Heart right ventricle (tissue), 16 donors: ENCODE results near the gene KIF6. TPM values are rescaled to one million over a fixed set of nuclear protein-coding genes. Genes with fewer than 3 reads are reported as not detected.

Experiments
- ATAC-seq, 8 donors: fragments of 200-7000 bp; cut with Tn5 transposase; one replicate each; pipeline ENCODE4 v1.9.1; 2020; ENCODE audit warnings: mild to moderate bottlenecking in 8 of 8, moderate library complexity in 8 of 8, moderate number of reproducible peaks in 1 of 8
- DNase-seq, 2 donors: peaks; one replicate each; pipeline ENCODE4 v3.0.0-alpha.2; 2020
- H3K27ac ChIP-seq, 10 donors: fragments of 200-600 bp; sonication (generic) in 2 of 10; one replicate each; pipeline versions ENCODE4 v1.5.0 to v1.8.0; 2020 to 2022; ENCODE audit warnings: mild to moderate bottlenecking in 3 of 10
- H3K27me3 ChIP-seq, 7 donors: fragments of 200-600 bp; one replicate each; pipeline ENCODE4 v1.8.0; 2021 to 2022; ENCODE audit warnings: mild to moderate bottlenecking in 2 of 7
- H3K36me3 ChIP-seq, 9 donors: fragments of 200-600 bp; sonication (generic) in 1 of 9; one replicate each; pipeline versions ENCODE4 v1.5.0 to v1.8.0; 2020 to 2022; ENCODE audit warnings: mild to moderate bottlenecking in 2 of 9
- H3K4me1 ChIP-seq, 9 donors: fragments of 200-600 bp; sonication (generic) in 1 of 9; one replicate each; pipeline versions ENCODE4 v1.5.0 to v1.8.0; 2020 to 2022; ENCODE audit warnings: mild to moderate bottlenecking in 4 of 9
- H3K4me3 ChIP-seq, 10 donors: fragments of 200-600 bp; sonication (generic) in 2 of 10; one replicate each; pipeline versions ENCODE4 v1.5.0 to v1.8.0; 2020 to 2022; ENCODE audit warnings: mild to moderate bottlenecking in 7 of 10, moderate library complexity in 2 of 10
- H3K9me3 ChIP-seq, 11 donors: fragments of 200-600 bp in 10 of 11; sonication (generic) in 2 of 11; one replicate each; pipeline versions ENCODE4 v1.5.0 to v1.8.0; 2013 to 2022; ENCODE audit warnings: mild to moderate bottlenecking in 2 of 11, control low read depth in 1 of 11, moderate library complexity in 1 of 11
- WGBS, 2 donors: extraction: QIAGEN DNeasy Blood & Tissue Kit; methylation state at CpG; one replicate each; pipeline ENCODE4 v1.1.7; 2013; ENCODE audit warnings: inconsistent platforms in 1 of 2; 5-methylcytosine and 5-hydroxymethylcytosine counted together
- intact Hi-C, 10 donors: fragments of 100-400 bp; cut with DNase I; formaldehyde crosslinking; loops; one replicate each; pipeline versions ENCODE4 v1.11.1 to v1.14.2; 2022
- polyA plus RNA-seq, 2 donors: library from polyadenylated mRNA; stranded (reverse); fragments of 200-250 nt; gene quantifications; one replicate each; pipeline ENCODE4 v1.2.3, GENCODE V29; 2013
- total RNA-seq, 10 donors: library from RNA; stranded (reverse); fragmentation: NEBNext Ultra II Directional in 3 of 10; extraction: Animal tissue kit (Norgen Biotek cat#: 25700) in 3 of 10; gene quantifications; one replicate each; pipeline versions ENCODE4 v1.2.1 to v1.2.4, GENCODE V29; 2021 to 2023
- TF ChIP-seq, protein P1 (sequence below), 9 donors: fragments of 200-600 bp; sonication (generic) in 2 of 9; IDR thresholded peaks; one replicate each; pipeline versions ENCODE4 v1.5.0 to v1.8.0; 2021 to 2022; ENCODE audit warnings: antibody characterized with exemption in 9 of 9, mild to moderate bottlenecking in 5 of 9, moderate library complexity in 1 of 9
- donor health status: Arrhythmogenic right ventricular cardiomyopathy.
- donor health status: ischemic (EF 13 %, LVEDD 7.1; RV severe dilation, severe dysfunction).
- donor health status: healthy with polysubstance abuse.
- donor health status: DM: no; HTN: yes; CAD: no.
- donor health status: DM: no; HTN: no; CAD: no.
- donor health status: ischemic (EF 25% LVEDD 6.9; RV normal size, moderate dysfunction).
- donor health status: ischemic (EF 25% LVEDD 5.7; RV mildly dilated, moderate dysfunction).
- donor health status: healthy.
- donor health status: DM: yes; HTN: yes; CAD: no.
- donor health status: Ischemic cardiomyopathy.
- donor health status: ischemic (EF 35%, LVEDD 5.7; RV mildly dilated, moderate dysfunction).
- donor health status: nonischemic (EF 11% LVEDD 7.7; RV severe dilation, severe dysfunction).
- donor health status: DM: yes; HTN: yes; CAD: no.
- donor health status: PGD.
- donor health status: ischemic (EF 29% LVEDD 5.4; RV normal size, mild dysfunction).
- donor health status: nonischemic (EF 23%, LVEDD 6.1; RV moderate dilation, normal function).

The KIF6 gene
- total and polyA plus RNA-seq, 12 donors: 0.01 to 1.6 (median 0.45) TPM; not detected in 2

DNA sequence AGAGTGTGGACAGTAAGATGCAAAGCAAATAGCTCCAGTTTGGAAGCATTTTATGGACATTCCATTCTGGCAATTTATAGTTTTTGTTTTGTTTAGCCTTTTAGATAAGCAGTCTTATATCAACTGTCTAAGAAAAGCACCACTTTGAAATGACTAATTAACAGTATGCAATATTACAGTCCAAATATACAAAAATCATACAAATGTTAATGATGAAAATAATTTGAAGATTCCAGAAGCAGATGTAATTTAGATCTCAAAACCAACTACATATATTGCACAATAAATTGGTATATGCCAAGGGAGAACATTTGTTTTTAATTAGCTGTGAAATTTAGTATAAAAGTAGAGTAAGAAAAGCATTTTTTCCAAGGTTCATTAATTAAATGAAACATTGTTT lies 158.8 kb downstream of the KIF6 start:
- no peak overlapping the region for H3K27ac ChIP-seq
- H3K27me3 ChIP-seq: no peaks in the 10 kb centered on the region
- H3K4me3 ChIP-seq: no peak overlapping the region
- ATAC-seq (no peak), DNase-seq (no peak)
- TF ChIP-seq, protein P1, sequence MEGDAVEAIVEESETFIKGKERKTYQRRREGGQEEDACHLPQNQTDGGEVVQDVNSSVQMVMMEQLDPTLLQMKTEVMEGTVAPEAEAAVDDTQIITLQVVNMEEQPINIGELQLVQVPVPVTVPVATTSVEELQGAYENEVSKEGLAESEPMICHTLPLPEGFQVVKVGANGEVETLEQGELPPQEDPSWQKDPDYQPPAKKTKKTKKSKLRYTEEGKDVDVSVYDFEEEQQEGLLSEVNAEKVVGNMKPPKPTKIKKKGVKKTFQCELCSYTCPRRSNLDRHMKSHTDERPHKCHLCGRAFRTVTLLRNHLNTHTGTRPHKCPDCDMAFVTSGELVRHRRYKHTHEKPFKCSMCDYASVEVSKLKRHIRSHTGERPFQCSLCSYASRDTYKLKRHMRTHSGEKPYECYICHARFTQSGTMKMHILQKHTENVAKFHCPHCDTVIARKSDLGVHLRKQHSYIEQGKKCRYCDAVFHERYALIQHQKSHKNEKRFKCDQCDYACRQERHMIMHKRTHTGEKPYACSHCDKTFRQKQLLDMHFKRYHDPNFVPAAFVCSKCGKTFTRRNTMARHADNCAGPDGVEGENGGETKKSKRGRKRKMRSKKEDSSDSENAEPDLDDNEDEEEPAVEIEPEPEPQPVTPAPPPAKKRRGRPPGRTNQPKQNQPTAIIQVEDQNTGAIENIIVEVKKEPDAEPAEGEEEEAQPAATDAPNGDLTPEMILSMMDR (IDR thresholded peaks at IDR 0.05): no peak
- H3K9me3 ChIP-seq: no peaks in the 10 kb centered on the region
- intact Hi-C loops: no loop called here
- no peaks in the 10 kb centered on the region for H3K4me1 ChIP-seq
- no peaks in the 10 kb centered on the region for H3K36me3 ChIP-seq

DNA sequence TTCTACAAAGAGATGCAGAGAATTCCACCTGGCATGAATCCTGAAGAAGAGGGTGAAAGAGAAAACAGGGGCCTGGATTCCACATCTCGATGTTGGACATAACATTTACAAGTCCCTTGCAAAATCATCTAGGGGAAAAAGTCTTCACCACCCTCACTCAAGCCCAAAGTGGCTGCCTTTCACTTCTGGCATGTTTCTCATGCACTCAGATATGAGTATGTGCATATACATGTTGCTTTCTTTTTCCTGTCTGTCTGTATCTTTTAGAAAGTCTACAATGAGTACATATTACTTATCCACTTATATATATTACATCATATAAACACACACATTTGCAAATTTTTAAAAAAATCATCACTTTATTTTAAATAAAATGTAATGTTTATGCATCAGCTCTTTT lies 159.3 kb downstream of the KIF6 start:
- TF ChIP-seq, protein P1 (IDR thresholded peaks at IDR 0.05): no peak
- no peaks in the 10 kb centered on the region for H3K27me3 ChIP-seq
- DNase-seq (no peak), ATAC-seq (no peak)
- no peak overlapping the region for H3K4me3 ChIP-seq
- H3K27ac ChIP-seq: no peak overlapping the region
- H3K36me3 ChIP-seq: no peaks in the 10 kb centered on the region
- WGBS, 2 donors: 76 to 85% methylated on average over 1 of the region's 1 CpG
- no peaks in the 10 kb centered on the region for H3K9me3 ChIP-seq
- intact Hi-C loops: no loop called here
- no peaks in the 10 kb centered on the region for H3K4me1 ChIP-seq

DNA sequence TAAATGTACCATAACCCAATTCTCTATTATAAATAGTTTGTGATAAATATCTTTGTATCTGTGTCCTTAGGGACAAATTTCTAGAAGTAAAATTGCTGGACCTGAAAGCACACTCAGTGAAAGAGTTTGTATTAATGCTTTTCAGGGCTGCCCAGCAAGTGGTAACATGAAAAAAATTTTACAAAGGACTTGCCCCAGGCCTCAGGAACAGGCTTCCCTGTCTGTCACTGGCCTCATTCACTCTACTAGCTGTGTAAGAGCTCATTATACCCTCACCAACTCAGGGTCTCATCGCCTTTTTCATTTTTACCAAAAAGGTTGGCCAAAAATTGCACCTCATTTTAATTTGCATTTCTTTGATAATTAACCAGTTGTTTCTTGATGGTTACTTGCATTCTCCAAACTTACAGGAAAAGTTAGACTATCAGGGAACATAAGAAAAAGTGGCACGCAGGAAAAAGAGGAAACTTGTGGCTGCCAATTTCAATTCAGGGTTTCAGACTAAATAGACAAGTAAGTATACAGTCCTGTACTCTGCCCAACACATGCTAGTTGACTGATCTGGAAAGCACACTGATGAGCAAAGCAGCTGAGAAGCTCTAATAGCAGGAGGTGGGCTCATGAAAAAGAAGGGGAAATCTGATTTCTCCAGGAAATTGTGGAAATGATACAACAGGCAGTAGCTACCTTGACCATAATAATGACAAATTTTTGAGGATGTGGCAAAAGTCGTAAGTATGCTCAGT lies 161.5 kb downstream of the KIF6 start:
- no peak for DNase-seq
- ATAC-seq: no peak
- intact Hi-C loops: no loop called here
- Histone ChIP-seq H3K36me3 (no peaks in the 10 kb centered on the region), H3K4me1 (no peaks in the 10 kb centered on the region), H3K27ac (no peak overlapping the region), H3K4me3 (no peak overlapping the region), H3K9me3 (no peaks in the 10 kb centered on the region), H3K27me3 (no peaks in the 10 kb centered on the region)
- 70 to 74% methylated on average over 3 of the region's 3 CpGs for WGBS, 2 donors
- TF ChIP-seq, protein P1 (IDR thresholded peaks at IDR 0.05): no peak

DNA sequence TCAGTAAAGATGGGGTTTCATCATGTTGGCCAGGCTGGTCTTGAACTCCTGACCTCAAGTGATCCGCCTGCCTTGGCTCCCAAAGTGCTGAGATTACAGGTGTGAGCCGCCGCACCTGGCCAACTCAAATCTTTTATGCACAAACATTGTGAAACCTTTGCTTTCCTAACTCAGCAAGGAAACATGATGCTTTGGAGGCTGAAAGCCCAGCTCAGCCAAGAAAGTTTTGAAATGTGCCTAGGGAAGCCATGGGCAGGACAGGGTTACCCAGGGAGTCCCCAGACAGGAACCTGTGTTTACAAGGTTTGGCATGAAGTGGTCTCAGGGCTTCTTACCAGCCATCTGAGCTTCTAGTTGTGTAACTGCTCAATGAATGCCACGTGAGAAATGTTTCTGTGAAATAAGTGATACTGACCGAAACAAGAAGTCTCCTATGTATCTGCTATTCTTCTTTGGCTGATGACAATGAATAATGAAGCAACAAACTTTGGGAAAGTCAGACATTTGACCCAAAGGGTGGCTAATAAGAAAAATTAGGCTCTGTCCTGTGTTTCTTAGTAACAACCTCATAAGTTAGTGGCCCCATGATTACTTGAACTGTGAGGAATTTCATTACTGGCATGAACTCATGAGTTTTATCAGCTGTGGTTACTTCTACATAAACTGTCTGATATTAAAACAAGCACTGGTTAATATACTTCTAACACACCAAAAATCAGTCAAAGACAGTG lies 163.5 kb downstream of the KIF6 start:
- no peak for ATAC-seq
- H3K4me1 ChIP-seq: no peaks in the 10 kb centered on the region
- no peak overlapping the region for H3K27ac ChIP-seq
- H3K27me3 ChIP-seq: no peaks in the 10 kb centered on the region
- DNase-seq: no peak
- TF ChIP-seq, protein P1 (IDR thresholded peaks at IDR 0.05): no peak
- WGBS, 2 donors: 75 to 88% methylated on average over 5 of the region's 5 CpGs
- H3K9me3 ChIP-seq: no peaks in the 10 kb centered on the region
- no peaks in the 10 kb centered on the region for H3K36me3 ChIP-seq
- intact Hi-C loops: no loop called here
- H3K4me3 ChIP-seq: no peak overlapping the region
